ENCODE data around the gene GAPT.

GRCh38 chr5:58466939-58467338 lies 24.3 kb upstream of the GAPT start:
- no peak for TF ChIP-seq CTCF (IDR thresholded peaks at IDR 0.05)
- no peak for TF ChIP-seq POLR2AphosphoS5 (IDR thresholded peaks at IDR 0.05)
- no peak for TF ChIP-seq EP300 (IDR thresholded peaks at IDR 0.05)
